NT2/D1 (cell line): Measurements from ENCODE around the gene GCK.

Experiments
- SUZ12 ChIP-seq: IDR thresholded peaks from 2 replicates; pipeline ENCODE4 v1.6.1; 2011; ENCODE audit not compliant: insufficient read length, insufficient read depth; ENCODE audit errors: extremely low read depth
- YY1 ChIP-seq: IDR thresholded peaks from 2 replicates; pipeline ENCODE4 v1.6.1; 2011; ENCODE audit not compliant: insufficient read length, insufficient read depth
- ZNF274 ChIP-seq: IDR thresholded peaks from 2 replicates; pipeline ENCODE4 v1.6.1; 2011; ENCODE audit warnings: mild to moderate bottlenecking, low read depth, low read length

GRCh38 chr7:44148961-44149536, 40.2 kb downstream of the GCK start:
- no peak for TF ChIP-seq SUZ12
- no peak for TF ChIP-seq YY1
- TF ChIP-seq ZNF274, result no peak
